Stomach (tissue), 9 donors: ENCODE results near the gene CIZ1. TPM values are rescaled to one million over a fixed set of nuclear protein-coding genes. Genes with fewer than 3 reads are reported as not detected.

Experiments
- DNase-seq, 2 donors: peaks; one replicate each; pipeline versions ENCODE4 v3.0.0 to v3.0.0-alpha.2; 2013 to 2019
- H3K27ac ChIP-seq, 5 donors: fragments of 200-600 bp in 4 of 5; sonication (generic) in 4 of 5; one replicate each; pipeline ENCODE4 v1.5.1; 2013 to 2019; ENCODE audit warnings: mild to moderate bottlenecking in 1 of 5, moderate library complexity in 1 of 5
- H3K27me3 ChIP-seq, 3 donors: fragments of 200-600 bp; sonication (generic); one replicate each; pipeline ENCODE4 v1.5.1; 2017 to 2019; ENCODE audit warnings: mixed run types in 1 of 3
- H3K36me3 ChIP-seq, 4 donors: fragments of 200-600 bp; sonication (generic); 1 replicate in 3 of 4; 2 replicates in 1 of 4; pipeline ENCODE4 v1.5.1; 2016 to 2019
- H3K4me1 ChIP-seq, 4 donors: fragments of 200-600 bp; sonication (generic); one replicate each; pipeline ENCODE4 v1.5.1; 2016 to 2019
- H3K4me3 ChIP-seq, 4 donors: fragments of 200-600 bp; sonication (generic) in 3 of 4; one replicate each; pipeline ENCODE4 v1.5.1; 2016 to 2019; ENCODE audit warnings: mild to moderate bottlenecking in 1 of 4
- H3K9me3 ChIP-seq, 4 donors: fragments of 200-600 bp; sonication (generic); one replicate each; pipeline ENCODE4 v1.5.1; 2016 to 2019
- CTCF ChIP-seq, 7 experiments: fragments of 450-650 bp in 4 of 7; fragments of 200-600 bp in 3 of 7; sonication (generic) in 3 of 7; IDR thresholded peaks; one replicate each; pipeline ENCODE4 v1.5.1; 2016 to 2019; ENCODE audit warnings: antibody characterized with exemption in 7 of 7, control low read depth in 2 of 7, mild to moderate bottlenecking in 1 of 7
- EP300 ChIP-seq: sonication (generic); formaldehyde crosslinking; IDR thresholded peaks from one replicate; pipeline ENCODE4 v1.6.1; 2017; ENCODE audit warnings: antibody characterized with exemption
- POLR2A ChIP-seq, 4 donors: fragments of 450-650 bp; IDR thresholded peaks; one replicate each; pipeline ENCODE4 v1.6.1; 2016; ENCODE audit warnings: antibody characterized with exemption in 4 of 4, control low read depth in 2 of 4, mild to moderate bottlenecking in 1 of 4, moderate library complexity in 1 of 4
- POLR2AphosphoS5 ChIP-seq, 3 donors: sonication (generic); formaldehyde crosslinking; IDR thresholded peaks; one replicate each; pipeline ENCODE4 v1.6.1; 2016; ENCODE audit warnings: antibody characterized with exemption in 3 of 3
- WGBS, 5 donors: extraction: QIAGEN DNeasy Blood & Tissue Kit in 3 of 5; methylation state at CpG; one replicate each; pipeline versions ENCODE4 v1.1.5 to v1.1.7; 2013 to 2018; 5-methylcytosine and 5-hydroxymethylcytosine counted together
- intact Hi-C: fragments of 100-400 bp; cut with DNase I; formaldehyde crosslinking; loops from one replicate; pipeline ENCODE4 v1.15.1; 2023; ENCODE audit warnings: low total_unique reads
- polyA plus RNA-seq, 3 donors: library from polyadenylated mRNA; stranded (reverse); fragments of 200-250 nt; gene quantifications; one replicate each; pipeline ENCODE4 v1.2.3, GENCODE V29; 2013
- total RNA-seq, 5 donors: library from RNA; depleted of rRNA; stranded (reverse); fragments of >200 nt; gene quantifications; one replicate each; pipeline versions ENCODE4 v1.1.0 to v1.2.3, GENCODE V29; 2014 to 2016
- donor health status: healthy with polysubstance abuse.
- donor health status: Bipolar disorder and iron deficiency.
- donor health status: healthy.

CIZ1 gene
- total and polyA plus RNA-seq, 8 donors, result 15.2 to 217 (median 55.6) TPM

- Histone ChIP-seq H3K4me1 (peaks cover 2 to 9% (median 6%) of the 10 kb centered on the region in 4 donors), H3K4me3 (no peak overlapping the region), H3K36me3 (no peaks in the 10 kb centered on the region), H3K27ac (no peak overlapping the region), H3K27me3 (peaks cover 0 to 54% (median 19%) of the 10 kb centered on the region in 3 donors), H3K9me3 (no peaks in the 10 kb centered on the region)
- intact Hi-C loops, result no loop called here
- whole genome bisulfite sequencing, 5 donors, result 64 to 77% (median 70%) methylated on average over 15 of the region's 15 CpGs
- DNase-seq, result no peak
- TF ChIP-seq CTCF (IDR thresholded peaks at IDR 0.05), result no peak
- TF ChIP-seq POLR2A (IDR thresholded peaks at IDR 0.05), result no peak
- no peak for TF ChIP-seq POLR2AphosphoS5 (IDR thresholded peaks at IDR 0.05)
- no peak for TF ChIP-seq EP300
These were observed 17.7 kb upstream of the CIZ1 start for GRCh38 chr9:128208946-128209669.

- 79 to 88% (median 82%) methylated on average over 7 of the region's 7 CpGs for WGBS, 5 donors
These were observed 17.0 kb upstream of the CIZ1 start for GRCh38 chr9:128208386-128208785.

GRCh38 chr9:128206916-128207910 lies 15.8 kb upstream of the CIZ1 start:
- Histone ChIP-seq H3K36me3 (no peaks in the 10 kb centered on the region), H3K4me1 (peaks cover 11 to 23% (median 15%) of the 10 kb centered on the region in 4 donors), H3K9me3 (no peaks in the 10 kb centered on the region), H3K4me3 (no peak overlapping the region), H3K27me3 (peaks cover 6 to 62% (median 28%) of the 10 kb centered on the region in 3 donors), H3K27ac (no peak overlapping the region)
- TF ChIP-seq POLR2A (IDR thresholded peaks at IDR 0.05) (no peak), CTCF (IDR thresholded peaks at IDR 0.05) (no peak), POLR2AphosphoS5 (IDR thresholded peaks at IDR 0.05) (no peak), EP300 (no peak)
- WGBS, 5 donors, result 67 to 77% (median 75%) methylated on average over 15 of the region's 15 CpGs
- no peak for DNase-seq
- intact Hi-C loops, result no loop called here

More at GRCh38 chr9:128208386-128208785, 17.0 kb upstream of the CIZ1 start:
- H3K27ac ChIP-seq, result no peak overlapping the region
- H3K36me3 ChIP-seq, result no peaks in the 10 kb centered on the region
- no peak for DNase-seq
- no peaks in the 10 kb centered on the region for H3K9me3 ChIP-seq
- H3K27me3 ChIP-seq, result peaks cover 6 to 62% (median 27%) of the 10 kb centered on the region in 3 donors
- intact Hi-C loops, result no loop called here
- no peak overlapping the region for H3K4me3 ChIP-seq
- TF ChIP-seq EP300 (no peak), POLR2A (IDR thresholded peaks at IDR 0.05) (no peak), POLR2AphosphoS5 (IDR thresholded peaks at IDR 0.05) (no peak), CTCF (IDR thresholded peaks at IDR 0.05) (no peak)
- H3K4me1 ChIP-seq, result peaks cover 10 to 16% (median 13%) of the 10 kb centered on the region in 4 donors

- 76 to 90% (median 79%) methylated on average over 3 of the region's 3 CpGs for WGBS, 5 donors
- H3K4me3 ChIP-seq, result no peak overlapping the region
- no peak overlapping the region for H3K27ac ChIP-seq
- H3K36me3 ChIP-seq, result no peaks in the 10 kb centered on the region
- DNase-seq, result no peak
- peaks cover 6 to 54% (median 28%) of the 10 kb centered on the region in 3 donors for H3K27me3 ChIP-seq
- intact Hi-C loops, result no loop called here
- no peaks in the 10 kb centered on the region for H3K9me3 ChIP-seq
- no peak for TF ChIP-seq CTCF (IDR thresholded peaks at IDR 0.05)
- no peak for TF ChIP-seq POLR2AphosphoS5 (IDR thresholded peaks at IDR 0.05)
- no peak for TF ChIP-seq POLR2A (IDR thresholded peaks at IDR 0.05)
- no peak for TF ChIP-seq EP300
- H3K4me1 ChIP-seq, result peaks cover 11 to 23% (median 15%) of the 10 kb centered on the region in 4 donors
These were observed 15.1 kb upstream of the CIZ1 start for GRCh38 chr9:128206484-128206883.
